ENCODE data around the gene TOMM5. TPM values are rescaled to one million over a fixed set of nuclear protein-coding genes. Genes with fewer than 3 reads are reported as not detected.

Gene TOMM5
- total and polyA plus RNA-seq, 2 of the 13 experiments (the other 11 are each of a cell fraction or from before 2014, with no cell fraction given): 147 to 315 TPM

DNA sequence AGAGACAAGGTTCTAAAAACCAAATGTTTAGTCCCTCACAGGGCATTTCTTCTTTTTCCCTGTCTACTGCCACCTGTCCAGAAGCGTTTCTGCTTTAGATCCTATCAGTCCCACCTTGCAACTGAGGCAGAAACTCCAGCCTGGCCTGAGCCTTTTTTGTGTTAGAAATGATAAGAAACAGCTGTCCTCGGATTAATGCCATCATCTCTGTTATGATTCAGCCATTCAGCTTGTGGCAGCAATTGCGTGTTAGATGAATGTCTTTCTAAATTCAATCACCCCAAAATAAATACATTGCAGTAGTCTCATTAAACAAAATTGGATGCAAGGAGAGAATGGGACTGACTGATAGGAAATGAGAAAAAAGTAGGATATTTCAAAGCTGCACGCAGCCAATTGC lies 30.1 kb upstream of the TOMM5 start:
- ATAC-seq (no peak), DNase-seq (ENCODE audit: low spot score) (no peak), FAIRE-seq (no peak)
- WGBS (ENCODE audit: low lambda C conversion rate): 13% methylated on average over 4 of the region's 4 CpGs
- Histone ChIP-seq H3K4me1 (ENCODE audit: insufficient read depth, low read length) (no peaks in the 10 kb centered on the region), H3K36me3 (replicated peaks in 1 of 2; ENCODE audit: control insufficient read depth in 1 of 2, insufficient read depth in 2 of 2, low read length in 2 of 2) (no peaks in the 10 kb centered on the region), H3K9ac (ENCODE audit: insufficient read depth, low read depth, low read length) (no peak overlapping the region), H3K4me3 (replicated peaks in 1 of 3; ENCODE audit: insufficient read depth in 1 of 3, low read depth in 2 of 3, low read length in 3 of 3) (no peak overlapping the region), H3K27ac (ENCODE audit: extremely low read length, insufficient read depth, low read length) (no peak overlapping the region), H4K20me1 (ENCODE audit: insufficient read depth, low read length) (no peaks in the 10 kb centered on the region), H2AFZ (ENCODE audit: low read length) (no peak overlapping the region), H3K9me3 (ENCODE audit: low read length) (no peaks in the 10 kb centered on the region), H3K27me3 (ENCODE audit: control insufficient read depth in 1 of 2, insufficient read depth in 2 of 2, low read length in 2 of 2) (peaks cover 0 to 37% of the 10 kb centered on the region in 2 experiments; a peak in 3 of 5 replicates), H3K4me2 (ENCODE audit: low read depth, low read length) (no peak overlapping the region), H3K79me2 (ENCODE audit: insufficient read depth, low read length) (no peaks in the 10 kb centered on the region)
- intact Hi-C loops (cut with micrococcal nuclease; ENCODE audit: unreplicated experiment): no loop called here
- no TSS peak for BruUV-seq (replicated peaks)
- CTCF ChIA-PET (ENCODE audit: low intra/inter-chr PET ratio, low total read pairs): no interaction called here
- in situ Hi-C loops (cut with HindIII; ENCODE audit: extremely low pct_ligation_motif_present, low pct_unique_long_range_greater_than_20kb): no loop called here
- TF ChIP-seq, protein P1, sequence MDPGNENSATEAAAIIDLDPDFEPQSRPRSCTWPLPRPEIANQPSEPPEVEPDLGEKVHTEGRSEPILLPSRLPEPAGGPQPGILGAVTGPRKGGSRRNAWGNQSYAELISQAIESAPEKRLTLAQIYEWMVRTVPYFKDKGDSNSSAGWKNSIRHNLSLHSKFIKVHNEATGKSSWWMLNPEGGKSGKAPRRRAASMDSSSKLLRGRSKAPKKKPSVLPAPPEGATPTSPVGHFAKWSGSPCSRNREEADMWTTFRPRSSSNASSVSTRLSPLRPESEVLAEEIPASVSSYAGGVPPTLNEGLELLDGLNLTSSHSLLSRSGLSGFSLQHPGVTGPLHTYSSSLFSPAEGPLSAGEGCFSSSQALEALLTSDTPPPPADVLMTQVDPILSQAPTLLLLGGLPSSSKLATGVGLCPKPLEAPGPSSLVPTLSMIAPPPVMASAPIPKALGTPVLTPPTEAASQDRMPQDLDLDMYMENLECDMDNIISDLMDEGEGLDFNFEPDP (CRISPR knock-in tag; conservative IDR thresholded peaks at IDR 0.05): no peak
- TF ChIP-seq ZNF124 (CRISPR knock-in tag; IDR thresholded peaks at IDR 0.05): no peak
- TF ChIP-seq MED13 (CRISPR knock-in tag; IDR thresholded peaks at IDR 0.05): no peak
- TF ChIP-seq ERF (CRISPR knock-in tag; IDR thresholded peaks at IDR 0.05): no peak
- POLR2A ChIA-PET: no interaction called here

DNA sequence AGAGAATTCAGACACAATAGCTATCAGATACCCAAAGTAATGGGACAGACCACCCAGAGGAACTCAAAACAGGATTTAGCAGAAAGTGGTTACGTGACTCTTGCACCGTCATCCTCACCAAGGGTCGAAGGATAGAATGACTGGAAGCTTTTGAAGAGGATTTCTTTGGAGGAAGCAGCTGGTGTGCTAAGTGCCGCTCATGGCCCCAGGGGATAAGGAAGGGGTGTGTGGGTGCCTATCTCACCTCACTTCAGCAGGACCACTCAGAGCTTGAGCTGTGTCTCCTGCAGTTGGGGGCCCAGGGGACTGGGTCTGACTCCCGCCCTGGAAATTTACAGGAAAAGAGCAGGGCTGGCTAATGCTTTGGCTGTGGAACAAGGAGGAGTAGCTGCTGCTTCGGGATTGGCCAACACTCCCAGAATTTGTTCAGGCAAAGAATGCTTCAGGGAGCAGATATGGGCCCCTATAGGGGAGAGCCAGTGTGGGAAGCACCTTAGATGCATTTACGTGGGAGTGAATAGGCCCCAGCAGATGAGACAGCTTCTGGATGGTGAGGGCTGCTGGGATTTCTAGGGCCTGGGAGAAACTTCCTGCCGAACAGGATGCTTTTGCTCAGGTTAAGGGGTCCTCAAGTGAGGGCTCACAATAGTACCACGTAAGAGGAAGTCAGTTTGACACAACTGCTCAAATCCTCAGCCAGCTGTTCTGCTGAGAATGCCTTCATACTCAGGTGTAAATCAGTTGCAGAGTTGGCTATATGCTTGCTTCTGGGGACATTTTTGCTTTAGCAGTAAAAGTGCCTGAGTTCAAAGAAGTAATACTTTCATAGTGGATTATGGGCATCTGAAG lies 29.1 kb upstream of the TOMM5 start:
- ChIA-PET POLR2A (no interaction called here), CTCF (ENCODE audit: low intra/inter-chr PET ratio, low total read pairs) (no interaction called here)
- no peaks in the 10 kb centered on the region for H3K36me3 ChIP-seq (replicated peaks in 1 of 2; ENCODE audit: control insufficient read depth in 1 of 2, insufficient read depth in 2 of 2, low read length in 2 of 2)
- no peaks in the 10 kb centered on the region for H3K9me3 ChIP-seq (ENCODE audit: low read length)
- no peak overlapping the region for H3K4me2 ChIP-seq (ENCODE audit: low read depth, low read length)
- no TSS peak for BruUV-seq (replicated peaks)
- in situ Hi-C loops (cut with HindIII; ENCODE audit: extremely low pct_ligation_motif_present, low pct_unique_long_range_greater_than_20kb): no loop called here
- no peak overlapping the region for H3K4me3 ChIP-seq (replicated peaks in 1 of 3; ENCODE audit: insufficient read depth in 1 of 3, low read depth in 2 of 3, low read length in 3 of 3)
- no peaks in the 10 kb centered on the region for H3K79me2 ChIP-seq (ENCODE audit: insufficient read depth, low read length)
- no peak overlapping the region for H3K9ac ChIP-seq (ENCODE audit: insufficient read depth, low read depth, low read length)
- peaks cover 0 to 43% of the 10 kb centered on the region in 2 experiments; a peak in 3 of 5 replicates for H3K27me3 ChIP-seq (ENCODE audit: control insufficient read depth in 1 of 2, insufficient read depth in 2 of 2, low read length in 2 of 2)
- WGBS (ENCODE audit: low lambda C conversion rate): 13% methylated on average over 9 of the region's 9 CpGs
- intact Hi-C loops (cut with micrococcal nuclease; ENCODE audit: unreplicated experiment): no loop called here
- H4K20me1 ChIP-seq (ENCODE audit: insufficient read depth, low read length): no peaks in the 10 kb centered on the region
- no peak for FAIRE-seq
- DNase-seq (ENCODE audit: low spot score): no peak
- no peak overlapping the region for H2AFZ ChIP-seq (ENCODE audit: low read length)
- H3K27ac ChIP-seq (ENCODE audit: extremely low read length, insufficient read depth, low read length): no peak overlapping the region
- no peaks in the 10 kb centered on the region for H3K4me1 ChIP-seq (ENCODE audit: insufficient read depth, low read length)
- ATAC-seq: no peak
- TF ChIP-seq RAD21 (CRISPR knock-in tag; IDR thresholded peaks at IDR 0.05): no peak
- TF ChIP-seq PAF1 (CRISPR knock-in tag; IDR thresholded peaks at IDR 0.05): no peak
- TF ChIP-seq, protein P2, sequence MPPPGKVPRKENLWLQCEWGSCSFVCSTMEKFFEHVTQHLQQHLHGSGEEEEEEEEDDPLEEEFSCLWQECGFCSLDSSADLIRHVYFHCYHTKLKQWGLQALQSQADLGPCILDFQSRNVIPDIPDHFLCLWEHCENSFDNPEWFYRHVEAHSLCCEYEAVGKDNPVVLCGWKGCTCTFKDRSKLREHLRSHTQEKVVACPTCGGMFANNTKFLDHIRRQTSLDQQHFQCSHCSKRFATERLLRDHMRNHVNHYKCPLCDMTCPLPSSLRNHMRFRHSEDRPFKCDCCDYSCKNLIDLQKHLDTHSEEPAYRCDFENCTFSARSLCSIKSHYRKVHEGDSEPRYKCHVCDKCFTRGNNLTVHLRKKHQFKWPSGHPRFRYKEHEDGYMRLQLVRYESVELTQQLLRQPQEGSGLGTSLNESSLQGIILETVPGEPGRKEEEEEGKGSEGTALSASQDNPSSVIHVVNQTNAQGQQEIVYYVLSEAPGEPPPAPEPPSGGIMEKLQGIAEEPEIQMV (CRISPR knock-in tag; IDR thresholded peaks at IDR 0.05; ENCODE audit: low read depth): no peak
- TF ChIP-seq, protein P3, sequence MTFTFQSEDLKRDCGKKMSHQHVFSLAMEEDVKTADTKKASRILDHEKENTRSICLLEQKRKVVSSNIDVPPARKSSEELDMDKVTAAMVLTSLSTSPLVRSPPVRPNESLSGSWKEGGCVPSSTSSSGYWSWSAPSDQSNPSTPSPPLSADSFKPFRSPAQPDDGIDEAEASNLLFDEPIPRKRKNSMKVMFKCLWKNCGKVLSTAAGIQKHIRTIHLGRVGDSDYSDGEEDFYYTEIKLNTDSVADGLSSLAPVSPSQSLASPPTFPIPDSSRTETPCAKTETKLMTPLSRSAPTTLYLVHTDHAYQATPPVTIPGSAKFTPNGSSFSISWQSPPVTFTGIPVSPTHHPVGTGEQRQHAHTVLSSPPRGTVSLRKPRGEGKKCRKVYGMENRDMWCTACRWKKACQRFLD (CRISPR knock-in tag; IDR thresholded peaks at IDR 0.05; ENCODE audit: borderline replicate concordance): no peak
- TF ChIP-seq HDAC1 (CRISPR knock-in tag; IDR thresholded peaks at IDR 0.05): no peak
- no peak for TF ChIP-seq ZNF296 (CRISPR knock-in tag; conservative IDR thresholded peaks at IDR 0.05)
- no peak for TF ChIP-seq DR1 (CRISPR knock-in tag; IDR thresholded peaks at IDR 0.05)
- TF ChIP-seq, protein P4, sequence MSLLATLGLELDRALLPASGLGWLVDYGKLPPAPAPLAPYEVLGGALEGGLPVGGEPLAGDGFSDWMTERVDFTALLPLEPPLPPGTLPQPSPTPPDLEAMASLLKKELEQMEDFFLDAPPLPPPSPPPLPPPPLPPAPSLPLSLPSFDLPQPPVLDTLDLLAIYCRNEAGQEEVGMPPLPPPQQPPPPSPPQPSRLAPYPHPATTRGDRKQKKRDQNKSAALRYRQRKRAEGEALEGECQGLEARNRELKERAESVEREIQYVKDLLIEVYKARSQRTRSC (CRISPR knock-in tag; IDR thresholded peaks at IDR 0.05; ENCODE audit: low read depth): no peak

All from HepG2 (cell line).